Cardiac fibroblast (primary cell): ENCODE data around the gene BAZ1B.

ENCODE experiments used
- DNase-seq, 2 donors: peaks; one replicate each; pipeline versions ENCODE4 v3.0.0 to v3.0.0-alpha.2; 2010; ENCODE audit warnings: low read depth in 2 of 2
- H3K4me3 ChIP-seq, 2 donors: replicated peaks in 1 of 2; 1 replicate in 1 of 2; 2 replicates in 1 of 2; pipeline ENCODE4 v1.5.1; 2011; ENCODE audit warnings: low read depth in 2 of 2, low read length in 2 of 2, mild to moderate bottlenecking in 2 of 2, moderate library complexity in 1 of 2
- CTCF ChIP-seq: IDR thresholded peaks from one replicate; pipeline ENCODE4 v1.5.1; 2011; ENCODE audit warnings: low read depth, mild to moderate bottlenecking, low read length, inconsistent platforms

The BAZ1B gene

GRCh38 chr7:73517241-73517995 is 4.7 kb downstream of the BAZ1B start:
- no peak overlapping the region for H3K4me3 ChIP-seq
- DNase-seq: no peak
- TF ChIP-seq CTCF: no peak

- TF ChIP-seq CTCF: no peak
- H3K4me3 ChIP-seq: no peak overlapping the region
- DNase-seq: no peak
Measured at GRCh38 chr7:73515178-73515577, 6.9 kb downstream of the BAZ1B start.

- peak in 1 of 2 donors; percentile 21 for DNase-seq
- no peak overlapping the region for H3K4me3 ChIP-seq
- TF ChIP-seq CTCF: no peak
Measured at GRCh38 chr7:73512018-73512780, 9.9 kb downstream of the BAZ1B start.

GRCh38 chr7:73509463-73509862 is 12.6 kb downstream of the BAZ1B start:
- DNase-seq: no peak
- no peak overlapping the region for H3K4me3 ChIP-seq
- TF ChIP-seq CTCF: no peak

GRCh38 chr7:73507556-73507955 is 14.5 kb downstream of the BAZ1B start:
- no peak for DNase-seq
- no peak overlapping the region for H3K4me3 ChIP-seq
- no peak for TF ChIP-seq CTCF

GRCh38 chr7:73504920-73505319 is 17.2 kb downstream of the BAZ1B start:
- TF ChIP-seq CTCF: no peak
- H3K4me3 ChIP-seq: no peak overlapping the region
- no peak for DNase-seq
